Activated CD4-positive, alpha-beta T cell treated with anti-CD3 and anti-CD28 coated beads, Interleukin-2, amount 50 U/mL, for 16 hours (primary cell): ENCODE data around the gene RASGRF1.

ENCODE experiments used
- DNase-seq: peaks from one replicate; pipeline ENCODE4 v3.0.0-alpha.2; 2020

Gene RASGRF1

DNA sequence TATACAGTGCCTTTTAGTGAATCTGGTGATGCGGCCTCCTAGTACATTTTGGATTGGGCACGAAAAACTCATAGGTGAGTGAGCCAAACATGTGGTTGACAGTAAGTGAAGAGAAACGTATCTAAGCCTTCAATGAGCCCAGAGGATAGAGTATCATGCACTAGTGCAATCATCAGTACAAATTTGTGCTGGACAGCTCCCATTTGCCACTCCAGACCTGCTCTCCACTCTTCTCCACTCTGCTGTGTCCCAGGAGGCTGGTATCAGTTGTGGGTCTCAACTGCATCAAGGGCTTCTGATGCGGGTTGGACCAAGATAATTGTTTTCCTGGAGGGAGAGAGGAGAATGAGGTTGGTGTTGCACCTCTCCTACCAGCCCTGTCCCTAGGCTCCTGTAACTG, 9.1 kb upstream of the RASGRF1 start:
- DNase-seq = no peak

DNA sequence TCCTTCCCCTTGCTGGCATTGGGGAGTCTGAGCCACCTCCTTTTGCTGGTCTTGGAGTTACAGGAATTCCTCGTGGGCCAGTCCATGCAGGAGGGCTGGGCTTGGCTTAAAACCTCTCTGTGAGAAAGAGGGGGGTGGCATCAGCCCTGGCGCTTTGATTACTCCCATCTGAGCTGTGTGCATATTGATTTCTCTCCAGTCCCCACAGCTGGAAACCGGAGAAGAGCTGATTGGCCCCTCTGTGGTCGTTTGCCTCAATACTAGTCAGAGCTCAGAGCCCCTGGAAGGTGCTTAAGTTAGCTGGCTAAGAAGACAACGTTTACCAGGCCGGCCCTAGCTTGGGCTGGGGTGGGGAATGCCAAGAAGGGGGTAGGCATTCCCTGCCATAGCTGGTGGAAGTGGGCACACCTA, 4.0 kb upstream of the RASGRF1 start:
- no peak for DNase-seq

- DNase-seq = no peak
Measured at GRCh38 chr15:79093352-79093935, 2.9 kb upstream of the RASGRF1 start.

DNA sequence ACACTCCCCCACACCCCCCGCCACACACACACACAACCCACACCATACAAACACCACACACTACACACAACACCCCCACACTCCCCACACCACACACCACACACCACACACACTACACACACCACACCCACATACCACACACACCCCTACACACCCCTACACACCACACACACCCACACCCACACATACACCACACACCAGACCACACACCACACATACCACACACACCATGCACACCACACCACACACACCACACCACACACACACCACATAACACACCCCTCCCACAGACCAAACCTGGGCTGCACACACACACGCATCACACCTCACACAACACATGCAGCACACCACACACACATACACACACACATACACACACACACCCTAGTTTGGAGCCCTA, 1.8 kb upstream of the RASGRF1 start:
- no peak for DNase-seq

DNA sequence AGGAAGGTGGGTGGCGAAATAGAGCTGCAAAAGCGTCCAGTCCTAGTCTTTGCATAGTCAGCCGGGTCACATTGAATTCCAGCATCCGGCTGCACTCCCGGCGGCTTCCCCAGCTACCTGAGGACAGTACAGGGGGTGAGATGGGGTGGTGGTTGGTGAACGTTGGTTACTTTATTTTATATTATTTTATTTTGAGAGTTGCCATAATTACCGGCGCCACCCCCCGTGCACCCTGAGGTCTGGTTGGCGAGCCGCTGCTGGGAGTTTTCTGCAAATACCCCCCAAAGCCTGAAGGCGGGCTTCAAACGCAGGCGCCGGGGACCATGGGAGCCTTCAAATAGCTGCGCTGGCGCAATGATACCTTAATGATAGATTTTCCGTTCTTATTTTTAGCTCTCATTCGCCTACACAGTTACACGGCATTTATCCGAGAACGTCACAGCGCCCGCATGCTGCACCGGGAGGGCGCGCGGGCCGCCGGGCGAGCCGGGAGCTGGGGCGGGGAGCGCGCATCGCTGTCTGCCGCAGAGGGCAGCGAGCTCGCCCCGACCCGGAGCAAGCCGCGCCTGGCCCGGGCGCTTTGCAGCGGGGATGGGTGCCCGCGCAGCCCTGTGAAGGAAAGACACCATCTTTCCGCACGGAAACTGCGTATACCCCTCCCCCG, 756 bp upstream of the RASGRF1 start:
- no peak for DNase-seq

- DNase-seq = no peak
Measured at GRCh38 chr15:79089890-79090486, 592 bp downstream of the RASGRF1 start.

GRCh38 chr15:79089331-79089889, 1.2 kb downstream of the RASGRF1 start:
- no peak for DNase-seq

DNA sequence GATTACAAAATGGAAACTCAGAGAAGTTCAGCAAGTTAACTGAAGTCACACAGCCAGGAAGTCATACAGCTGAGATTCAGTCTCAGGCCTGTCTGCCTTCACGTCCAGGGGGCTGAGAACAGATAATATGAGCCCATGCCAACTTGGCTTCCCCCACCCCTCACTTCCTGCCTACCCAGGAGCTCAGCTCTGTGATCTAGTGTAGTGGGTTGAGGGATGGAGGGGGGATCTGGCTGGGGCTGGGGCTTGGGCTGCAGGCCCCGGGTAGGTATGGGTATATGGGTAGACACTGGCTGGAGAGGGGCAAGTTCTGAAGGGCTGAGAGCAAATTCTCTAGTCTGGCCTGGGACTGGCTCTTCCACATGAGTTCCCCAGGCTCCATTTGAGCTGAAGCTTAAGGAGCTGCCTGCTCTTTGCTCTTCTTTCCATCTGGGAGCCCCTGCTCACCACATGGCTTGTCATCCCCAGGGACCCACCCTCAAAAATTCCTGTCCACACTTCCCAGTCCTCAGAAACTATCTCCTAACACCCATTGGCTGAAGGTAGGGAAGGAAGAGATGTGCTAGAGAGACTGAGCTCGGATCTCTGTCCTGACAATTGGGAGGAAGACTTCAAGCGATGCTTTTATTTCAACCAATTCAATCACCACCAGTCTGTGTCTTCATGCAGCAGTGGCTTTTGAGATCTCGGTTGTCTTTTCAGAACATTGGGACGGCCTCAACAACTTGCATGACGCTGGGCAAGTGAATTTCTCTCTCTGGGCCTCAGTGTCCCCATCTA, 2.0 kb downstream of the RASGRF1 start:
- no peak for DNase-seq

- DNase-seq = no peak
Measured at GRCh38 chr15:79086814-79087213, 3.8 kb downstream of the RASGRF1 start.

GRCh38 chr15:79084308-79084968, 6.1 kb downstream of the RASGRF1 start:
- no peak for DNase-seq

DNA sequence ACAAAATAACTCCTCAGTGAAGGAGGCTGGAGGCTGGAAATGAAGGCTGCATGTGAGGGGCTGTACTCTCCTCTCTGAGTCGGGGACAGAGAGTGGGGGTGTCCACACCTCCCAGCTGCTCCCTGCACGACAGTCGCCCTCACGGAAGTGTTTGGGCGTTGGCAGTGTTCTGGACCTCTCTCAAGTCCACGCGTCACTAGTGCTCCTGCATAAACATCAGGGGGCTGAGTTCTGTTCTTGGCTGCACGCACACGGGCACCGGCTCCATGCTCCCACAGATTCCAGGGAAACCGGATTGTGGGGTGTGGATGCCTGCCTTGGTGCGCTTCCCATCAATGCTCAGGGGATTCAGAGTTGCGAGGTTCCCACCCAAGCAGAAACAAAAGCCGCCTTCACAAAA, 7.4 kb downstream of the RASGRF1 start:
- no peak for DNase-seq

DNA sequence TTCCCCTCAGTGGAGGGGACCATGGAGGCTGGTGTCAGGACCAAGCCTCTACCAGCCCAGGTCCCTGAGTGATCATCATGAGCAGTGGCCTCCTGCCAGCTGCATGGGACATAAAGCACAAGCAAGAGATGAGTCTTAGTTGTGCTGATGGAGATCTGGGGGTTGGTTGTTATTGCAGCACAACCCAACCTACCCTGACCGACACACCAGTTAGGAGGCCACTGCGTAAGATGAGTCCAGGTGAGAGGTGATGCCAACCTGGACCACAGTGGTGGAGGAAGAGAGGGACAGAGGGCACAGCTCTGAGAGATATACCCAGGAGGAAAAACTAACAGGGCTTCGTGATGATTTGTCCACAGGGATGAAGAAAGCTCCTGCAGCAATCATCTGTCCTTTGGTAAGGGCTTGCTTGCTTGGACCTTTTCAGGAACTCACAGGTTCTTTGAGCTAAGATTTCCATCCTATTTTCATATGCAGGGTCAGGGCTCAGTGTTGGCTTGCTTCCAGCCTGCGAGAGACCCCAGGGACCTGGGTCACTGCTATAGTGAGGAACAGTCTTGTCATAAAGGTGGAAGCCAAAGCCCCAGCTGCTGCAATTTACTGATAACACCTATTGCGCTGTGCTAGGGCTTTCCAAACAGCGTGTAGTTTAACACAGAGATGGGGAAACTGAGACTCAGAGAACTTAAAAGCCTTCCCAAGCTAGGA, 8.1 kb downstream of the RASGRF1 start:
- DNase-seq = no peak

GRCh38 chr15:79078763-79079410, 11.7 kb downstream of the RASGRF1 start:
- no peak for DNase-seq

DNA sequence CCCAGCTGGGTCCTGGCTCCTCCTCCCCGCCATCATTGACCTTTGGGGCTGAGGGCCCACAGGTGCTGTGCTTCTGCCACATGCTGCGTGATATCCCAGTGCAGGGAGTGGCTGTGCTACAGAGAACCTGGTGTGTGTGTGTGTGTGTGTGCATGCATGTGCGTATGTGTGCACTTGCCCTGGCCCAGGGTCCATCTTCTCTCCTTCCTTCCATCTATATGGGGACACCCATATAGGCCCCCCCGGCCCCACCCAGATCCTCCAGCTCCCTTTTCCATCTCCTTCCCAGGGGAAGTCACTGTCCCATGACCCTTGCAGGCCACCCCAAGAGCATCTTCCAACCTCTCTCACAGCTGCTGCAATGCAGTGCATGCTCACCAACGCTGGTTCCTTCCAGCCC, 12.6 kb downstream of the RASGRF1 start:
- no peak for DNase-seq

DNA sequence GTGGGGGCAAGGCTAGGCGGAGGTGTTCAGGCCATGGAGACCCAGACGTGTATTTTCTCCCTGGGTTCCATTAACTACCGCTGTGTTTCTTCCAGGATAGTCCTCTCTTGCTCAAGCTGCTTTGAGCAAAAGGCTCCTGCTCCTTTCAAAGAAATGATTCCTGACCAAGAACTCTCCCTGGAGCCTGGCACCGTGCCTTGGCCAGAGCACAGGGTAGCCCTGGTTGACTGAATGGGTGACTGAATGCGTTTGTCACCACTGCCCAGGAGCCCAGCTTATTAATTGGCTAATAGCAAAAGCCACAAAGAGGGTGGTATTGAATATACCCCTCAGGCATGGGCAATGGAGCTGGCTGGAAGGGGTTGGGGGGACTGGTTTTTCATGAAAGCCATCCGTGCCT, 13.9 kb downstream of the RASGRF1 start:
- DNase-seq = no peak

DNA sequence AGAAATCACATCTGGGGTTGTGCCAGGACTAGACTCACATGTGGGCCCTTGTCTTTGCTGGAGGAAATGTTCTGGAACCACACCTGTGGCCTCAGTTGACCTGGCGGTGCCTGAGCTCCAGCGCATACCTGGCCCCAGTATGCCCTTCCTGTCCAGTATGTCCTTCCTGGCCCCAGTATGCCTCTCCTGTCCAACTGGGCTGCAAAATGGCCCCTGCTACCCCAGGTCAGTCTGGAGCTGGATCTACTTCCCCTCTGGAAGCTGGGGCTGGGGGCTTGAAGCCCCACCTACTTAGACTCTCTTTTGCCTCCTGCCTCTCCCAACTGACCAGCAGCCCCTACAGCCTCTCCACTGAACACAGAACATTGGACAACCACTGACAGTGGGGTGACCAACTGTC, 15.3 kb downstream of the RASGRF1 start:
- no peak for DNase-seq

DNA sequence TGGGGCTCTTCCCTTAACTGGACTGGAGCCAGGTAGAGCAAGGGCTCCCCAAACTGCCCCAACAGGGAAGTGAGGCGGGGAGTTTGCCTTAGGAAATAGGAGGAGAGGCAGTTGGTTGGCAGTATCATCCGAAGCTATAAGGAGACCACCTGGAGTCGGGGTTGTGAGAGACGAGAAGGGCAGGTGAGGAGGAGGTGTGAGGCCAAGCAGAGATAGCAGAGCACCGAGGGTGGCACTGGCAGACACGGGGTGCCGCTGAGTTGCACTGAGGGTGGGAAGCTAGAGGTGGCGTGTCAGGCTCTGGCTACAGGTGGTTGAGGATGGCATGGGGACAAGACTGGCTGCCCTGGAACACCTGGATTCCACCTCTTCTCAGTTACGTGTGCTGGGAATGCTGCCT, 17.2 kb downstream of the RASGRF1 start:
- no peak for DNase-seq

- DNase-seq = no peak
Measured at GRCh38 chr15:79071901-79072300, 18.7 kb downstream of the RASGRF1 start.

- DNase-seq = no peak
Measured at GRCh38 chr15:79068790-79069189, 21.8 kb downstream of the RASGRF1 start.

DNA sequence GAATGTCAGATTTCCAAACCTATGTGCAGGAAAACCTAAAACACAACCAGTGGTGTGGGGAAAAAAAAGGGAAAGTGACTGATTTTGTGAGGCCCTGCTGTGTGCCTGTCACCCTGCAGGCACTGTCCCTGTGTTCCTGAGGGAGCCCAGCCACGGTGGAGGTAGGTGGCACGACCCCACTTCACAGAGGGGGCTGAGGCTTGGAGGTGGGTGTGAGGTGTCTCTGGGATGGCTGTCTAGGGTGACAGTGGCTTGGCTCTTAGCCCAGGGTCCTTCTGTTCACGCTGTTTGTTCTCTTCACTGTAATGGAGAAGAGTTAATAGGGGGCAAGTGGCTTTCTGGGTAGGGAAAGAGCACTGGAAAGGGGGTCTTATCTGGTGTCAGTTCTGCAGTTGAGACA, 22.6 kb downstream of the RASGRF1 start:
- no peak for DNase-seq

DNA sequence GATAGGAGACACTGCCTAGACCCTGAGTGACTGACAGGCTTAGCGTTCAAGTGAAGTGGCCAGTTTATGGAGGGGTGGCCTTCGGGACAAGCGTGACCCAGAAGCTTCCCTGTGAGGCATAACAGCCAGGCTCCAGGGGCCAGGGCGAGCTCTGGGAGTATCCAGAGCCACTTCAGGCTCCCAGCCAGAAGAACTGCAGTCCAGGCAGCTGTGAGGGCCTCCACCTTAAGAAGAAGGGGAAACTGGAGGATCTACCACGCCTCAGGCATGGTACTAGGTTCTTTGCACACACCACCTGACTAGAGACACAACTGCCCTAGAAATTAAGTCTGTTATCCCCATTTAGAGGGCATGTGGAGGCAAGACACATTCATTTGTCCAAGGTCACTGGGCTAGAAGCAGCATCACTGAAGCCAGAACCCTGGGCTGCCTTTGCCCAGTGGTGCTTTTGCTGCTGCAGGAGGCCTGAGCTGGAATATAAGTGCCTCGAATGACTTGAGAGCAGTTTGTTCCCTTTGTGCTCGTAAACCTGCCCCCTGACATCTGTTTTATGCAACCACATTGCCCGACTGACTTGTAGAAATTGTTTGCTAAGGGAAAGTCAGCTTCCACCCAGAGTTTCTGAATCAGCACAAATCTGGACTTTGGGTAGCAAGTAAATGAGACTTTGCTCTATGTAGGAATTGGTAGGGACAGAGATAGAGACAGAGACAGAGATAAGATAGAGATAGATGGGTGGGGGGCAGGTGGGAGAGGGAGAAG, 23.3 kb downstream of the RASGRF1 start:
- DNase-seq = no peak
